DOHH2 (cell line): ENCODE results near the gene ADAD2.

ENCODE experiments used
- H3F3A ChIP-seq: fragments of 200-600 bp; sonication (generic), shearing (Covaris generic); 2 replicates; pipeline ENCODE4 v1.6.0; 2016; ENCODE audit warnings: antibody characterized with exemption, mild to moderate bottlenecking; ENCODE audit not compliant: control insufficient read depth, insufficient read depth
- H3K27ac ChIP-seq: fragments of 200-600 bp; sonication (generic); 2 replicates; pipeline ENCODE4 v1.5.1; 2014; ENCODE audit warnings: low read depth, mild to moderate bottlenecking, low read length, moderate library complexity
- H3K27me3 ChIP-seq: fragments of 200-600 bp; sonication (generic); 2 replicates; pipeline ENCODE4 v1.6.1; 2014; ENCODE audit warnings: mild to moderate bottlenecking, low read length, mixed read lengths; ENCODE audit not compliant: control insufficient read depth
- H3K36me3 ChIP-seq: fragments of 200-600 bp; sonication (generic); 2 replicates; pipeline ENCODE4 v1.6.1; 2014; ENCODE audit warnings: mild to moderate bottlenecking, low read length, moderate library complexity, mixed read lengths; ENCODE audit not compliant: control insufficient read depth
- H3K4me1 ChIP-seq: fragments of 200-600 bp; sonication (generic); 2 replicates; pipeline ENCODE4 v1.6.1; 2014; ENCODE audit warnings: mild to moderate bottlenecking, low read length, mixed read lengths; ENCODE audit not compliant: control insufficient read depth
- H3K4me2 ChIP-seq: fragments of 200-600 bp; sonication (generic); 2 replicates; pipeline ENCODE4 v1.6.0; 2014; ENCODE audit warnings: mild to moderate bottlenecking, low read length, moderate library complexity
- H3K4me3 ChIP-seq: fragments of 200-600 bp; sonication (generic); 2 replicates; pipeline ENCODE4 v1.5.1; 2014; ENCODE audit warnings: mild to moderate bottlenecking, low read length, mixed read lengths
- H3K79me2 ChIP-seq: fragments of 200-600 bp; sonication (generic); 2 replicates; pipeline ENCODE4 v1.6.1; 2014; ENCODE audit warnings: mild to moderate bottlenecking, low read length, mixed read lengths; ENCODE audit not compliant: control insufficient read depth
- H3K9me2 ChIP-seq: fragments of 200-600 bp; sonication (generic); replicated peaks from 2 replicates; pipeline ENCODE4 v1.6.1; 2014; ENCODE audit warnings: mild to moderate bottlenecking, low read length, mixed read lengths; ENCODE audit not compliant: control insufficient read depth
- H3K9me3 ChIP-seq: fragments of 200-600 bp; sonication (generic); 2 replicates; pipeline ENCODE4 v1.6.1; 2014; ENCODE audit warnings: antibody characterized with exemption, low read length, mixed read lengths; ENCODE audit not compliant: control insufficient read depth, insufficient read depth
- H4K20me1 ChIP-seq: fragments of 200-600 bp; sonication (generic); 2 replicates; pipeline ENCODE4 v1.6.0; 2014; ENCODE audit warnings: low read depth, mild to moderate bottlenecking, antibody characterized with exemption, low read length, moderate library complexity; ENCODE audit not compliant: control insufficient read depth, insufficient read depth
- CTCF ChIP-seq: fragments of 200-600 bp; sonication (generic); IDR thresholded peaks from one replicate; pipeline ENCODE4 v1.5.1; 2014; ENCODE audit warnings: antibody characterized with exemption, mild to moderate bottlenecking, low read depth, low read length; ENCODE audit not compliant: poor library complexity, severe bottlenecking
- EZH2phosphoT487 ChIP-seq: fragments of 200-600 bp; sonication (generic); IDR thresholded peaks from 2 replicates; pipeline ENCODE4 v1.6.1; 2017; ENCODE audit warnings: borderline replicate concordance, mild to moderate bottlenecking, antibody characterized with exemption, low read length, moderate library complexity, mixed read lengths

The ADAD2 gene

GRCh38 chr16:84174396-84174795 is 16.6 kb upstream of the ADAD2 start:
- Histone ChIP-seq H3K4me2 (no peak overlapping the region), H3K4me3 (no peak overlapping the region), H4K20me1 (no peaks in the 10 kb centered on the region), H3F3A (no peaks in the 10 kb centered on the region), H3K36me3 (peaks cover 14% of the 10 kb centered on the region; the same call in 1 of the 2 replicates), H3K79me2 (no peaks in the 10 kb centered on the region), H3K9me2 (no peaks in the 10 kb centered on the region), H3K27ac (no peak overlapping the region), H3K4me1 (no peaks in the 10 kb centered on the region), H3K27me3 (no peaks in the 10 kb centered on the region), H3K9me3 (no peaks in the 10 kb centered on the region)
- no peak for TF ChIP-seq CTCF

- no peak overlapping the region for H3K27ac ChIP-seq
- H3K9me2 ChIP-seq, result no peaks in the 10 kb centered on the region
- peaks cover 23% of the 10 kb centered on the region for H3K36me3 ChIP-seq
- H3K9me3 ChIP-seq, result no peaks in the 10 kb centered on the region
- no peak overlapping the region for H3K4me2 ChIP-seq
- H3K79me2 ChIP-seq, result no peaks in the 10 kb centered on the region
- no peak overlapping the region for H3K4me3 ChIP-seq
- no peaks in the 10 kb centered on the region for H3K4me1 ChIP-seq
- no peaks in the 10 kb centered on the region for H3K27me3 ChIP-seq
- peak; percentile 59 for TF ChIP-seq CTCF
- no peak for TF ChIP-seq EZH2phosphoT487
- no peaks in the 10 kb centered on the region for H3F3A ChIP-seq
- H4K20me1 ChIP-seq, result no peaks in the 10 kb centered on the region
Observed at GRCh38 chr16:84175350-84176081, 15.4 kb upstream of the ADAD2 start.

GRCh38 chr16:84176192-84177053 is 14.5 kb upstream of the ADAD2 start:
- no peaks in the 10 kb centered on the region for H4K20me1 ChIP-seq
- no peaks in the 10 kb centered on the region for H3K9me2 ChIP-seq
- H3K27ac ChIP-seq, result no peak overlapping the region
- no peaks in the 10 kb centered on the region for H3F3A ChIP-seq
- H3K36me3 ChIP-seq, result peaks cover 30% of the 10 kb centered on the region
- no peaks in the 10 kb centered on the region for H3K79me2 ChIP-seq
- H3K4me1 ChIP-seq, result no peaks in the 10 kb centered on the region
- no peaks in the 10 kb centered on the region for H3K9me3 ChIP-seq
- H3K4me3 ChIP-seq, result no peak overlapping the region
- H3K4me2 ChIP-seq, result no peak overlapping the region
- H3K27me3 ChIP-seq, result no peaks in the 10 kb centered on the region
- TF ChIP-seq EZH2phosphoT487, result no peak
- no peak for TF ChIP-seq CTCF
